Right ventricle myocardium superior (tissue), 1 donor: ENCODE data around the gene CLCC1. TPM values are rescaled to one million over a fixed set of nuclear protein-coding genes. Genes with fewer than 3 reads are reported as not detected.
"Not testable (repeated sequence)": the region's sequence is repeated elsewhere in the genome, so short reads cannot be mapped to it uniquely, and the experiment has no call there.

ENCODE experiments used
- ATAC-seq: fragments of 200-7000 bp; cut with Tn5 transposase; one replicate; pipeline ENCODE4 v1.9.1; 2020; ENCODE audit warnings: mild to moderate bottlenecking; ENCODE audit not compliant: poor library complexity
- DNase-seq: peaks from one replicate; pipeline ENCODE4 v3.0.0-alpha.2; 2020
- intact Hi-C: fragments of 100-400 bp; cut with DNase I; formaldehyde crosslinking; loops from one replicate; pipeline ENCODE4 v1.11.2; 2022
- long read RNA-seq: library from polyadenylated mRNA; unstranded; transcript quantifications from one replicate; pipeline ENCODE4 v2.0.0, GENCODE V29; 2021
- total RNA-seq: library from RNA; stranded (reverse); fragmentation: NEBNext Ultra II Directional; extraction: Animal tissue kit (Norgen Biotek cat#: 25700); gene quantifications from one replicate; pipeline ENCODE4 v1.2.1, GENCODE V29; 2021
- donor health status: DM: no; HTN: yes; CAD: no; lungs with severe emphysema.

Gene CLCC1, protein sequence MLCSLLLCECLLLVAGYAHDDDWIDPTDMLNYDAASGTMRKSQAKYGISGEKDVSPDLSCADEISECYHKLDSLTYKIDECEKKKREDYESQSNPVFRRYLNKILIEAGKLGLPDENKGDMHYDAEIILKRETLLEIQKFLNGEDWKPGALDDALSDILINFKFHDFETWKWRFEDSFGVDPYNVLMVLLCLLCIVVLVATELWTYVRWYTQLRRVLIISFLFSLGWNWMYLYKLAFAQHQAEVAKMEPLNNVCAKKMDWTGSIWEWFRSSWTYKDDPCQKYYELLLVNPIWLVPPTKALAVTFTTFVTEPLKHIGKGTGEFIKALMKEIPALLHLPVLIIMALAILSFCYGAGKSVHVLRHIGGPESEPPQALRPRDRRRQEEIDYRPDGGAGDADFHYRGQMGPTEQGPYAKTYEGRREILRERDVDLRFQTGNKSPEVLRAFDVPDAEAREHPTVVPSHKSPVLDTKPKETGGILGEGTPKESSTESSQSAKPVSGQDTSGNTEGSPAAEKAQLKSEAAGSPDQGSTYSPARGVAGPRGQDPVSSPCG
- 28.2 TPM for total RNA-seq
- long read RNA-seq, full-length matches to known transcripts: 24 of 83 reads
- long read RNA-seq, partial matches to known transcripts: 4 of 83 reads
- long read RNA-seq, other reads (novel, unspliced or antisense): 55 of 83 reads

DNA sequence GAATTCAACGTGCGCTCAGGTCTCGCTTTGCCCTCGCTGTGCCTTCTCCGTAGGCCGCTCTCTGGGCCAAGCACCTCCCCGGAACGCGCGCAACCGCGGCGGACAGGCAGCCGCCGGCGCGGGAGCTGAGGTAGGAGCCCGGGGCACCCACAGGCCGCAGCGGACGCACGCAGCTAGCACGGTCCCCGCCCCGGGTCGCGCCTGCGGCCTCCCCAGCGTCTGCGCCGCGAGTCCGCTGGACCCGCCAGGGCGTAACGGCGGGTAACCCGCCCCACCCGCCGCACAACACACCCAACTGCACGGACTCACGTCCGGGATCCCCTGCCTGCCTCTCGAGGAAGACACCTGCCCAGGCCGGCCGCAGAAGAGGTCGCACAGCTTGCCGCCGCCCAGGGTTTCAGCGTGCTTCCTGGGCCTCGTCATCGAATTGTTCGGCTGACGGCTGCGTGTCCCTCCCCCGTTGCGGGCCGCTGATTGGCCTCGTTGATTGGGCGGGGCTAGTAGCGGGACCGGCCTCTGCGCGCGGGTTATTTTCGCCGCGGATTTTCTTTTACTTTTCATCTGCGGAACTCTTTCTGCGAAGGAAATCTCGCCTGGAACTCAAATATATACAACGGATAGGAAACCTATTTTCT is at the start of gene CLCC1:
Gene CLCC1, minus strand, starts transcription at position 433 of the 635 bp plus-strand sequence. CDS start 13,047 bp downstream, outside the sequence.
- intact Hi-C loops: loop anchor here (10.0 kb wide), 1 partner anchor 152 kb away; the partner anchor contains the start of gene ELAPOR1

DNA sequence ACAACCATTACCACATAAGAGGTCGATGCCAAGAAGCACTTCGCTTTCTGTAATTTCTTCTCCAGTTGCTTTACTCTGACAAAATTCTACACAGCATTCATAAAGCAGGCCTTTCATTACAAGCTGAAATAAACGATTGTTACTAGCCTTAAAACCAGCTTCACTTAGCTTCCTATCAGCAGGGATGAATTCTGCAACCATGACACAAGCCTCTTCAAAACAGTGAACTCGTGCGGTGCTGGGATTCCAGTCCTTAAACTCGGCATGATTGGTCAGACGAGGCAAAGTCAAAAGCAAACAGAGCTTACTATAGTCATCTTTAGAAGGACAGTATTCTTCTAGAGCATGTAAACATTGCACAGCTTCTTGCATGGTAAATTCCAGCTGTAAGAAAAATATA is 48.1 kb upstream of the CLCC1 start:
- DNase-seq (no peak), ATAC-seq (no peak)
- intact Hi-C loops: no loop called here

More for the DNA sequence above, at the start of gene CLCC1:
- DNase-seq (peak; percentile 95), ATAC-seq (peak; percentile 99)

DNA sequence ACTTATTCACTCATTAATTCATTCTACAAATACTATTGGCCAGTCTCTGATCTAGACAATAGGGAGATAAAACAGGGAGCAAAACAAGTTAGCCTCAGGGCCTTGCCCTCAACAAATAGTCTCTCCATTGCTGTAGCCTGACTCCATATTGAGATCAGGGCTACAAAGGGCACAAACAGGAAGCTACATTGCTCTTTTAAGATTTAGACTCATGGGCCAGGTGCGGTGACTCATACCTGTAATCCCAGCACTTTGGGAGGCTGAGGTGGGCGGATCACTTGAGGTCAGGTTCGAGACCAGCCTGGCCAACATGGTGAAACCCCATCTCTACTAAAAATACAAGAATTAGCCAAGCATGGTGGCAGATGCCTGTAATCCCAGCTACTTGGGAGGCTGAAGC is 33.3 kb upstream of the CLCC1 start:
- DNase-seq, intact Hi-C loops, ATAC-seq: not testable (repeated sequence)

DNA sequence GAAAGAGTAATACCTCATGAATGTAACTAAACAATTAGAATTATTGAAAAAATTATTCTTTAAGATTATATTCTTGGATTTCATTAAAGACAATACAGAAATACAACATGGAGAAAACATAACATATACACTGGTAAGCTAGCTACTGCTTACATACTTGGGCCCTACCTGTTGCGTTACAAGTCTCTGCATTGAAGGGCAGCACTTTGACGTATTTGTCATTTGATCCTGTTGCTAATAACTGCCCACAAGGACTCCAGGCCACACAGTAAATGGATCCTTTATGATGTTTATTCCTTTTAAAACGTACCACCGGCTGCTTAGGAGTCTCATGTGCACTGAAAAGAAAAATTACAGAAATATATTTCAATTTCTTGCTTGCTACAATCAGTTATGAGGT is 19.8 kb upstream of the CLCC1 start:
- DNase-seq (no peak), ATAC-seq (no peak)
- intact Hi-C loops: no loop called here

DNA sequence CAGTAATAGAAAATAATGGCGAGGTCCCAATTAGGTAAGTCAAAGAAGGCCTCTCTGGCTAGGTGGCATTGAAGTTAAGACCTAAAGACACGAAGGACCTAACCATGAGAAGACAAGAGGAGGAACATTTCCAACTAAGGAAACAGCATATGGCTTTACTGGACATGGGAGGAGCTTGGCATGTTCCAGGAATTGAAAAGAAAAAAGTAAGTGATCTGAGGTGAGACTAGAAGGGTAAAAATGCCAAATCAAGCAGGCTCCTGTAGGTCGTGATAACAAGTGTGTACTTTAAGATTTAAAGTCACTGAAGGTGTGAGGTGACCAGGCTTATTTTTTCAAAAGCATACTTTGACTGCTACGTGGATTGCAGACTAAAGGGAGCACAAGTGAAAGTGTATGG is 13.4 kb upstream of the CLCC1 start:
- DNase-seq (no peak), ATAC-seq (no peak)
- intact Hi-C loops: no loop called here

DNA sequence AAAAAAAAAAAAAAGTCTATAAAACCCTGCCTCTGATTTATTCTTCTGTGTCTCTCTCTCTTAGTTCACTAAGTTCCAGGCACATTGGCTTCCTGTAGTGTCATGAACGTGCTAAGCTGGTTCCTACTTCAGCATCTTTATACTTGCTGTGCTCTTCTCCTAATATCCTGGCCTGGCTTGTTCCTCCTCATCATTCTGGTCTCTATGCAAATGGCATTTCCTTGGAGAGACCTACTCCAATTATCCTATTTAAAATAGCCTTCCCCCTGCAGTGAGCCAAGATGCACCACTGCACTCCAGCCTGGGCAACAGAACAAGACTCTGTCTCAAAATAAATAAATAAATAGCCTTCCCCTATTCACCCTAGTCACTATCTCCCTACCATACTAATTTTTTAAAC is 9.7 kb upstream of the CLCC1 start:
- no peak for DNase-seq
- intact Hi-C loops: no loop called here
- ATAC-seq: no peak

DNA sequence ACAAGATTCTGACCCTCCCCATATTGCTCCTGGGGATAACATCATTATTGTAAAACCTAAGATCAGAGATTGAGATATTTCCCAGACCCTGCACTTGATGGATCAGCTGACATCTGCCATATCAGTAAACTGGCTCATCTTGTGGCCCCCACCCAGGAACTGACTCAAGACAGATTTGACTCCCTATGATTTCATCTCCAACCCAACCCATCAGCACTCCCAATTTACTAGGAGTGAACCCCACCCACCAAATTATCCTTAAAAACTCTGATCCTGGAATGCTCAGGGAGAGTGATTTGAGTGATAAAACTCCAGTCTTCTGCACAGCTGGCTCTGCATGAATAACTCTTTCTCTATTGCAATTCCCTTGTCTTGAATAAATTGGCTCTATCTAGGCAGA is 6.1 kb upstream of the CLCC1 start:
- DNase-seq (no peak), ATAC-seq (no peak)
- intact Hi-C loops: loop anchor here (10.0 kb wide), 1 partner anchor 145 kb away; the partner anchor contains the start of gene ELAPOR1

DNA sequence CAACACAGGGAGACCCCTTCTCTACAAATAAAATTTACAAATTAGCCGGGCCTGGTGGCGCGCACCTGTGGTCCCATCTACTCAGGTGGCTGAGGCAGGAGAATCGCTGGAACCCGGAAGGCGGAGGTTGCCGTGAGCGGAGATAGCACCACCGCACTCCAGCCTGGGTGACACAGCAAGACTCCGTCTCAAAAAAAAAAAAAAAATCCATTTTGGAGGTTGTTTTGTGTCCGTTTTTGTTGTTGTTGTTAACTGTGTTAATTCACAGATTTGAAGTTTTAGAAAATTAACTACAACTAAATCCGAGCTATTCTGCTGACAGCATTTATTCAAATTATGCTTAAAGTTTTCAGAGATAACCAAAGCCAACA is 618 bp downstream of the CLCC1 start:
- DNase-seq: peak; percentile 50
- intact Hi-C loops: loop anchor here (10.0 kb wide), 1 partner anchor 152 kb away; the partner anchor contains the start of gene ELAPOR1
- ATAC-seq: no peak

DNA sequence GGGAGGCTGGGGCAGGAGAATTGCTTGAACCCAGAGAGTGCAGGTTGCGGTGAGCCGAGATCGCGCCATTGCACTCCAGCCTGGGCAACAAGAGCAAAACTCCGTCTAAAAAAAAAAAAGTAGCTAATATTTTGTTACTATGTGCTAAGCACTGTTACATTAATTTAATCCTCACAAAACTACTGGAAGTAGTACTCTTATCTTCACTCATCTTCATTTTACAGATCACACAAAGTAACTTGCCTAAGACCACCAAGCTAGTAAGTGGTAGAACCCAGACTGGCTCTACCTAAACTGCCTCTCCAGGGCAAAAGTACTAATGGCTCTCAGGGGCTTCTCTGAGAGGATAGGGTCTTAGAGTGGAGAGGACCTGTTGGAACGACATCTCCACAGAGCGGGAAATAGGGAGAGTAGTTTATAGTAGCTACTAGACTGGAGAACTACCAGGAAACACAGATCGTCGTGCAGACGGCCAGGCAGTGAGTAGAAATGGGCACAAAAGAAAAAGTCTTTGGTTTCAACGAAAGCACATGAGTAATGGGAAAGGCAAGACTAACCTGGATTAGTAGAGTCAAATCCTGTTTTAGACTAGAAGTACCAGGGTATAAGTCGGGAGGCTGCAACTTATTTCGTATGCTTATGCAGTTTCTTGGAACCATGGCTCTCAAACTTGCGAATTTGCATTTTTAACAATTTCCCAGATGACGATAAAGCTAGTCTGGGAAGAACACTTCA is 1.4 kb downstream of the CLCC1 start:
- no peak for ATAC-seq
- intact Hi-C loops: loop anchor here (10.0 kb wide), 1 partner anchor 153 kb away; the partner anchor contains the start of gene ELAPOR1
- no peak for DNase-seq

DNA sequence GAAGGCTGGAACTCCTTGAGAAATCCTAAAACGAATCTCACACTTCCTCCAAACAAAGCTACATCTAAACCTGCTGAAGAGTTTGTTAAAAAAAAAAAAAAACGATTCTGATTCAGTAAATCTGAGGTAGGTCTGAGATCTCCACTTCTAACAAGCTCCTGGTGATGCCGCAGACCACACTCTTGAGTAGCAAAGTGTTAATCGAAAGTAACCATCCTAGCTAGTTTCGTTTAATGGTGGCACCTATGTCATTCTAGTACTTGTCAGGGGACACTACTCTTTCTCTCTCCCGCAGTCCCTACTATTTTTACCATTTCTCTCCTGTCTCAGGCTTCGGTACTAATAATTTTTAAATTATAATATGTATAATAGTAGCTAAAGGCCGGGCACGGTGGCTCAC is 2.1 kb downstream of the CLCC1 start:
- ATAC-seq (no peak), DNase-seq (no peak)
- intact Hi-C loops: loop anchor here (10.0 kb wide), 1 partner anchor 154 kb away; the partner anchor contains the start of gene ELAPOR1

DNA sequence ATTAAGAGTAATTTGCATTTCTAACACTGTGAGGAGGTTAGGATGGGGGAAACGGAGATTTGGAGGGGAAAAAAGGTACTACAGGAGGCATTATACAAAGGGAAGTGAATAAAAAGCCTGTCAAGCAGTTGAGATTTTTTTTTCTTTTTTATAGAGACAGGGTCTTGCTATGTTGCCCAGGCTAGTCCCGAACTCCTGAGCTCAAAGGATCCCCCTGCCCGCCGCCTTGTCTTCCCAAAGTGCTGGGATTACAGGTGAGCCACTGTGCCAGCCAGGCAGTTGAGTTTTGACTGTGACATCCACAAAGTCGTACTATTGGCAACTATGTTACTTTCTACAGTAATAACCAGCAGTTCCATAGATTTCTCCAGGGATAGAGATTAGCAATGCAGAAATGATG is 2.6 kb downstream of the CLCC1 start:
- intact Hi-C loops: loop anchor here (10.0 kb wide), 1 partner anchor 154 kb away; the partner anchor contains the start of gene ELAPOR1
- ATAC-seq (no peak), DNase-seq (no peak)

DNA sequence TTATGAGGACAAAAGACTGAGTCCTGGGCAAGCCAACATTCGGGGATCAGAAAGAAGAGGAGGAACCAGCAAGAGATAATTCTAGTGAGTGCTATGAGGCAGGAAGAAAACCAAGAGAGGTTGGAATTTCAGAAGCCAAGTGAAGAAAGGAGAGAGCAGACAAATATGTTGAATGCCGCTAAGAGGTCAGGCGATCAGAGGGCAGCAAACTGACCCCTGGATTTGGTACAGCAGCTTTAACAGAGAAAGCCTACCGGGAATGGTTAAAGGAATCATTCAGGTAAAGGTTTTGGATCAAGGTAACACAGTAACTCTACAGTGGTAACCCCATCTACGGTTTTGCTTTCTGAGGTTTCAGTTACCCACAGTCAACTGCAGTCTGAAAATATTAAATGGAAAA is 5.4 kb downstream of the CLCC1 start:
- DNase-seq: no peak
- no peak for ATAC-seq
- intact Hi-C loops: no loop called here

DNA sequence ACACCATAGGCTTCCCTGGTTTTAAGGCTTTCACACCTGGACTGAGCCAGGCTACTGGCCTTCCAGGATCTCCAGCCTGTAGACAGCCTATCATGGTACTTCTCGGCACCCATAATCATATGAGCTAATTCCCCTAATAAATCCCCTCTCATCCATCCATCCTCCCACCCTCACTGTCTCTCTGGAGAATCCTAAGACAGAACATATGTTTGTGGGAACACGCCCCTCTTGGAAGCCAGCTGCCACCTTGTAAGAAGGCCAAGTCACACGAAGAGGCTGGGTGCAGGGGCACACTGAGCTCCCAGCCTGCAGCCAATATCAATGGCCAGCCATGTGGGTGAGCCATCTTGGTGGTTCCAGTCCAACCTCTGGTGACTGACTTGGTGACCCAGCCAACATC is 7.4 kb downstream of the CLCC1 start:
- DNase-seq (no peak), ATAC-seq (no peak)
- intact Hi-C loops: no loop called here

DNA sequence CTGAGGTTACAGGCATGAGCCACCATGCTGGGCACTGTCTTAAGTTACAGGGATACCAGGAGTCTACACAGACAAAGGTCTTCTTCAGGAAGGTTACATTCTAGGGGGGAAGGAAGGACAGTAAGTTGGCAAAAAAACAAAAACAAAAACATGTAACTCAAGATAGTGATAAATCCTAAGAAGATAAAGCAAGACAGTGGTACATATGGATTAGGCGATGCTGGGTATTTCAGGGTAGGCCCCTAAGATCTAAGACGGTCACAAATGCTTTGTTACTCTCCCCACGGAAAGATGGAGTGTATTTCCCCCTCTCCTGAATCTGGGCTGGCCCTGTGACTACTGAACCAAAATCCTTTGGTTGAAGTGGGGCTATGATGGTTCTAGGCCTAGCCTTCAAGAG is 8.2 kb downstream of the CLCC1 start:
- intact Hi-C loops: no loop called here
- no peak for ATAC-seq
- DNase-seq: no peak

DNA sequence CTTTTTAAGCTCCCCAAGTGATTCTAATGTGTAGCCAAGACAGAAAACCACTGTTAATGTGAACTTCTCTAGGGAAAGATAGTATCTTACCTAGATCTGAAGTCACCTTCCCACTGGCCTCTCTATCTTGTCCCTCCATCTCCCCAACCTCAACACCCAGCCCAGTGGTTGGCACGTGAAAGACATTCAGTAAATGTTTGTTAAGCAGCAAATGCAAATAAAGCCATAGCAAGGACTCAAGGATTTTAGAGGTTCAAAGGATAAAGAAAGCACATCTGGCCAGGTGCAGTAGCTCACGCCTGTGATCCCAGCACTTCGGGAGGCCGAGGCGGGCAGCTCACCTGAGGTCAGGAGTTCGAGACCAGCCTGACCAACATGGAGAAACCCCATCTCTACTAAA is 9.8 kb downstream of the CLCC1 start:
- intact Hi-C loops: no loop called here
- DNase-seq (no peak), ATAC-seq (no peak)

DNA sequence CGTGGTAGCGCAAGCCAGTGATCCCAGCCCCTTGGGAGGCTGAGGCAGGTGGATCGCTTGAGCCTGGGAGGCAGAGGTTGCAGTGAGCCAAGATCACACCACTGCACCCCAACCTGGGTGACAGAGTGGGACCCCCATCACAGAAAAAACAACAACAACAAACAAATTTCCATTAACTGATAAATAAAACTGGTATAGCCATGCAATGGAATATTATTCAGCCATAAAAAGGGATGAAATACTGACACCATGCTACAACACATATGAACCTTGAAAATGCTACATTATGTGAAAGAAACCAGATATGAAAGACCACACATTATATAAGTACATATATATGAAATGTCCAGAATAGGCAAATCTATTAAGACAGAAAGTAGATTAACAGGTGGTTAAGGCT is 12.0 kb downstream of the CLCC1 start:
- DNase-seq: no peak
- intact Hi-C loops: no loop called here

DNA sequence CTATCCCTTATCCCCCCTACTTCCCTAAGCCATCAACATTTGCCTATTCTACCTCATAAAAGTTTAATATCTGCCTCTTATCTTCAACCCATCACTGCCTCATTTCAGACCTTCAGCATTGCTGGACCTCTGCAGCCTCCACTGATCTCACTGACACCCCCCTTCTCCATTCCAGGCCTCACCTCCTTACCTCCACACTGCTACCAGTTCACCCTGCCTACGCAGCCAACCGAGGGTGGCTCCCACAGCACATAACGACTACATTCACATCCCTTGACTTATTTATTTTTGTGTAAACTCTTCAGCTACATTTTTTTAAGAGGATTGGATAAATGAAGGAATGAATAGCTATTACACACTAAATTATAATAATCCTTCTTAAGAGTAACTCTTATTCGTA is 14.2 kb downstream of the CLCC1 start:
- intact Hi-C loops: no loop called here
- DNase-seq (no peak), ATAC-seq (no peak)

More for the DNA sequence above, 12.0 kb downstream of the CLCC1 start:
- no peak for ATAC-seq

DNA sequence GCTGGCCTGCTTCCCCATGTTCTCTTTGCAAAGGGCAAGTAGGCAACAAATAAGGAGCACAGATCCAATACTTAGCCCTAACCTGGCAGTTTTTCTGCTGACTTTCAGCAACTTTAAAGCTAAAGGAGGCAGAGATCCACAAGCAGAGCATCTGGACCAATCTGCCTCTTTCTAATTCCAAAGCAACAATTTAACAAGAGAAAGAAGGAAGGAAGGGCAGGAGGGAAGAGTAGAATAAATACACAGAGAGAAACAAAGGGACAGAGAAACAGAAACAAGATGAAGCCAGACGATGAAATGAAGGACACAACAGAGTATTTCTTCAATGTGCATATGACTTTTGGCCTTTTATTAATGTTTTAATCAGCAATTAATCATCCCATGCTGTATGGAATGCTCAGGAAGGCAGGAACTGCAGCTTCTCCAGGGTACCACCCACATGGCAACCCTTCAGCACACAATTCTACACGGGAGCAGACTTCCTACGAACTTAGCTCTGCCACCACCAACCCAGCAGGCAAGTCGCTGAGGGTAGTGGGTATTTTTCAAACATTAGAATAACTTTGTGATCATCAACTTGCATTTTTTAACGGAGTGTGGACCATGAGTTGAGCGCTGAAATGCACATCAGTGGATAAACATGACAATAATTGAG is 15.3 kb downstream of the CLCC1 start:
- no peak for DNase-seq
- peak; percentile 48 for ATAC-seq
- intact Hi-C loops: no loop called here
